GM12873 (cell line): ENCODE data around the gene CACNA2D3.

Experiments used
- TF ChIP-seq, protein P1 (sequence below): IDR thresholded peaks from 2 replicates; pipeline ENCODE4 v1.5.1; 2012; ENCODE audit warnings: low read depth, mild to moderate bottlenecking, moderate library complexity, low read length, control low read depth; ENCODE audit not compliant: insufficient read depth; ENCODE audit errors: missing control alignments

CACNA2D3 gene

DNA sequence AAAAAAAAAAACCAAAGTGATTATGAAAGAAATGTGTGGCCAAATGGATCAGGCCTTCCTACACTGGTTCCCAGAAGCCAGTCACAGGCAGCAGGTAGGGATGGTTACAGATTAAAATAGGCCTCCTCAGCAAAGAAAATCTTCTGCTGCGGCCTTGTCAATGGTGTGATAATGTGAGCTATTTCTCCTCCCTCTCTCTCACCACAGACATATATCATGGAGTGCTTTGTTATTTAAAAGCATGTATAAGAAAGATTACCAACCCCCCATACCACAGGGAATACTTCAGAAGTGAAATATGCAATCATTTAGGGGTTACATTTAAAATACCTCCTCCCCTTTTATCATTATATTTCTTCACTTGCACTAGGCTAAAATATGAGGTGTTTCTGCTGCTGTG is 837.7 kb downstream of the CACNA2D3 start:
- TF ChIP-seq, protein P1, sequence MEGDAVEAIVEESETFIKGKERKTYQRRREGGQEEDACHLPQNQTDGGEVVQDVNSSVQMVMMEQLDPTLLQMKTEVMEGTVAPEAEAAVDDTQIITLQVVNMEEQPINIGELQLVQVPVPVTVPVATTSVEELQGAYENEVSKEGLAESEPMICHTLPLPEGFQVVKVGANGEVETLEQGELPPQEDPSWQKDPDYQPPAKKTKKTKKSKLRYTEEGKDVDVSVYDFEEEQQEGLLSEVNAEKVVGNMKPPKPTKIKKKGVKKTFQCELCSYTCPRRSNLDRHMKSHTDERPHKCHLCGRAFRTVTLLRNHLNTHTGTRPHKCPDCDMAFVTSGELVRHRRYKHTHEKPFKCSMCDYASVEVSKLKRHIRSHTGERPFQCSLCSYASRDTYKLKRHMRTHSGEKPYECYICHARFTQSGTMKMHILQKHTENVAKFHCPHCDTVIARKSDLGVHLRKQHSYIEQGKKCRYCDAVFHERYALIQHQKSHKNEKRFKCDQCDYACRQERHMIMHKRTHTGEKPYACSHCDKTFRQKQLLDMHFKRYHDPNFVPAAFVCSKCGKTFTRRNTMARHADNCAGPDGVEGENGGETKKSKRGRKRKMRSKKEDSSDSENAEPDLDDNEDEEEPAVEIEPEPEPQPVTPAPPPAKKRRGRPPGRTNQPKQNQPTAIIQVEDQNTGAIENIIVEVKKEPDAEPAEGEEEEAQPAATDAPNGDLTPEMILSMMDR: no peak

- TF ChIP-seq, protein P1: no peak
Measured at GRCh38 chr3:54960701-54961100, 838.3 kb downstream of the CACNA2D3 start.

GRCh38 chr3:54962200-54962599 is 839.8 kb downstream of the CACNA2D3 start:
- TF ChIP-seq, protein P1: no peak

GRCh38 chr3:54963641-54964040 is 841.3 kb downstream of the CACNA2D3 start:
- TF ChIP-seq, protein P1: no peak

GRCh38 chr3:54964081-54964480 is 841.7 kb downstream of the CACNA2D3 start:
- TF ChIP-seq, protein P1: no peak

- TF ChIP-seq, protein P1: no peak
Measured at GRCh38 chr3:54965746-54966145, 843.4 kb downstream of the CACNA2D3 start.

DNA sequence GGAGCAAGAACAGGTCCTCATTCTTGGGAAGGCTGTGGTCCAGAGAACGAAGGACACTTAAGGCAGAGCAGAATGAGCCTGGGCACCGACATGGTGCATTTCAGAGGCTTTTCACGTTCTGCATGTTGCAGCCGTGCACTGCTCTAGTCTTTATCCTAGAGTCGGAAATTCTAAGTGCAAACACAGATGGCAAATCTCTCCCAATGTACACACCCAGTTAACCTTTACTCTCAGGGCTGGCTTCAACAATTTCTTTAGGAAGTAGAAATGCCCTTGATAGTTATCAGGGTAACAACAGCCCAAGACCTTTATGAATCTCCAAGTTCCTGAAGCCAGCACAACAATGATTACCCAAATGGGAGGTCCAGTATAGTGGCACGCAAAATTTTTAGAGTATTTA is 844.6 kb downstream of the CACNA2D3 start:
- TF ChIP-seq, protein P1: no peak
